Fibroblast of lung (primary cell): Measurements from ENCODE around the gene MRAS.

Experiments
- CTCF ChIP-seq, 2 donors: IDR thresholded peaks in 1 of 2; conservative IDR thresholded peaks in 1 of 2; 1 replicate in 1 of 2; 2 replicates in 1 of 2; pipeline ENCODE4 v1.5.1; 2011 to 2012; ENCODE audit warnings: low read length in 2 of 2, control low read depth in 1 of 2, inconsistent platforms in 1 of 2, low read depth in 1 of 2, mild to moderate bottlenecking in 1 of 2
- EZH2 ChIP-seq: IDR thresholded peaks from 2 replicates; pipeline ENCODE4 v1.5.1; 2012; ENCODE audit warnings: low read length, control low read depth, mild to moderate bottlenecking; ENCODE audit errors: missing control alignments

GRCh38 chr3:138450704-138451424, 102.5 kb downstream of the MRAS start:
- TF ChIP-seq CTCF (conservative IDR thresholded peaks at IDR 0.05 in 1 of 2, IDR thresholded peaks at IDR 0.05 in 1 of 2; ENCODE audit: low read depth in 1 of 2, low read length in 2 of 2): no peak
- TF ChIP-seq EZH2: no peak
